ENCODE data around the gene TBC1D19.
"Not testable (repeated sequence)": the region's sequence is repeated elsewhere in the genome, so short reads cannot be mapped to it uniquely, and the experiment has no call there.

The TBC1D19 gene

DNA sequence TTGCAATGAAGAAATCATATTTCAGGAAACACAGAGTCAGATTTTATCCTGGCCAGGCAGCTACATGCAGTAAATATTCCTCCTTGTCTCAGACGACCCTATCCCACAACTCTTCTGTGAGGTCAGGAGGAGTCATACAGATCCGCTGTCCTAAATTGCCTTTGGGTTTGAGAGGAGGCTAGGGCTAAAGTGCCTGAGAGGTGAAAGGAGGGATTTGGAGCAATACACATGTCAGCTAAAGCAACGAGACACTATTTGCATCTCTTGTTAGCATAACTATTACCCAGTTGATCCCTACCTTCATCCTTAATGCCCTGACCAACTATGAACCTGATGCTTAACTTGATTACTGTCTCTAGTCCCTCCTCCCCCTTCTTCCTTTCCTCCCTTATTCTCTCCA is 98.6 kb downstream of the TBC1D19 start:
- DNase-seq (ENCODE audit: low read depth) = no peak
- TF ChIP-seq, protein P1, sequence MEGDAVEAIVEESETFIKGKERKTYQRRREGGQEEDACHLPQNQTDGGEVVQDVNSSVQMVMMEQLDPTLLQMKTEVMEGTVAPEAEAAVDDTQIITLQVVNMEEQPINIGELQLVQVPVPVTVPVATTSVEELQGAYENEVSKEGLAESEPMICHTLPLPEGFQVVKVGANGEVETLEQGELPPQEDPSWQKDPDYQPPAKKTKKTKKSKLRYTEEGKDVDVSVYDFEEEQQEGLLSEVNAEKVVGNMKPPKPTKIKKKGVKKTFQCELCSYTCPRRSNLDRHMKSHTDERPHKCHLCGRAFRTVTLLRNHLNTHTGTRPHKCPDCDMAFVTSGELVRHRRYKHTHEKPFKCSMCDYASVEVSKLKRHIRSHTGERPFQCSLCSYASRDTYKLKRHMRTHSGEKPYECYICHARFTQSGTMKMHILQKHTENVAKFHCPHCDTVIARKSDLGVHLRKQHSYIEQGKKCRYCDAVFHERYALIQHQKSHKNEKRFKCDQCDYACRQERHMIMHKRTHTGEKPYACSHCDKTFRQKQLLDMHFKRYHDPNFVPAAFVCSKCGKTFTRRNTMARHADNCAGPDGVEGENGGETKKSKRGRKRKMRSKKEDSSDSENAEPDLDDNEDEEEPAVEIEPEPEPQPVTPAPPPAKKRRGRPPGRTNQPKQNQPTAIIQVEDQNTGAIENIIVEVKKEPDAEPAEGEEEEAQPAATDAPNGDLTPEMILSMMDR (IDR thresholded peaks at IDR 0.05; ENCODE audit: low read length, missing control alignments) = no peak
- H3K4me3 ChIP-seq (replicated peaks; ENCODE audit: low read depth, low read length) = no peak overlapping the region

DNA sequence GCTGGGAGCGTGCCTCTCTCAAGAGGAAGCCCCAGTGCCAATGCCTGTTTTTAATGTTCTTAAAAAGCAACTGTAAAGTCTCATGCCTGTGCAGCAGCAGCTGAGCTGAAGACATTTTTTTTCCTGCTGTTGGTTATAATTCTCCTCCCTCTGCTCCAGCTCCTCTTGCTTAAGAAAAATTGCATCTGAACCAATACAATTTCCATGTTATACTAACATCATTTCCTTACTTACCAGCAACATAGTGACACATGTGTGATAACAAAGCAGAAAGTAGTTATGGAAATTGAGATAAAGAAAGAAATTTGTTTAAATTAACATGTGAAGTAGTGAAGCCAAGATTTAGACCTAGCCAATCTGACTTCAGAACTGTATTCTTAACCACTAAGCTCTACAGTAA is 101.4 kb downstream of the TBC1D19 start:
- H3K4me3 ChIP-seq (replicated peaks; ENCODE audit: low read depth, low read length) = no peak overlapping the region
- TF ChIP-seq, protein P1 (IDR thresholded peaks at IDR 0.05; ENCODE audit: low read length, missing control alignments) = no peak
- DNase-seq (ENCODE audit: low read depth) = peak; percentile 4

DNA sequence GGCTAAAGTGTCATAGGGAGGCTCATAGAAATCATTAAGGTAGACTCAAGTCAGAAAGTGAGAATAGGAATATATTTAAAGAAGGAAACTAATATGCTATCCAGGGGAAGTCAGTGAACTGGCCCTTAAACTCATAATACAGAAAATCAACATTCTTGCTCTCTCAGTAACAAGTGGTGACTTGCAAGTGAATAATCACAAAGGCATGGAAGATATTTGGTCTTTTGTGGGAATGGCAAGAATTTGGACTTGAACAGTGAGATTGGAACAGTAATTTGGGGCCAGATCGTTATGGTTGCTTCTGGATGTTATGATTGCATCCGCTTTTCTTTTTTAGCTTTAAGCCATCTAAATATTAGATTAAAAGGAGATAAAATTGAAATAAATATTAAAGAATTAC is 103.8 kb downstream of the TBC1D19 start:
- H3K4me3 ChIP-seq (replicated peaks; ENCODE audit: low read depth, low read length) = no peak overlapping the region
- DNase-seq (ENCODE audit: low read depth) = peak; percentile 74
- TF ChIP-seq, protein P1 (IDR thresholded peaks at IDR 0.05; ENCODE audit: low read length, missing control alignments) = no peak

DNA sequence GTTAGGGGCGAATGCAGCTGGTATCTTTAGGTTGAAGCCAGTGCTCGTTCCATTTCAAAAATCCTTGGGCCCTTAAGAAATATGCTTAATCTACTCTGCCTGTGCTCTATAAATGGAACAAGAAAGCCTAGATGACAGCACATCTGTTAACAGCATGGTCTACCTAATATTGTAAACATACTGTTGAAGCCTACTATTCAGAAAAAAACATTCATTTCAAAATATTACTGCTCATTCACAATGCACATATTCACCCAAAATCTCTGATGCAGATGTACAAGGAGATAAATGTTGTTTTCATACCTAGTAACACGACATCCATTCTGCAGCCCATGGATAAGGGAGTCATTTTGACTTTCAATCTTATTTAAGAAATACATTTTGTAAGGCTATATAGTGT is 106.6 kb downstream of the TBC1D19 start:
- no peak for DNase-seq (ENCODE audit: low read depth)
- TF ChIP-seq, protein P1 (IDR thresholded peaks at IDR 0.05; ENCODE audit: low read length, missing control alignments) = no peak
- no peak overlapping the region for H3K4me3 ChIP-seq (replicated peaks; ENCODE audit: low read depth, low read length)

DNA sequence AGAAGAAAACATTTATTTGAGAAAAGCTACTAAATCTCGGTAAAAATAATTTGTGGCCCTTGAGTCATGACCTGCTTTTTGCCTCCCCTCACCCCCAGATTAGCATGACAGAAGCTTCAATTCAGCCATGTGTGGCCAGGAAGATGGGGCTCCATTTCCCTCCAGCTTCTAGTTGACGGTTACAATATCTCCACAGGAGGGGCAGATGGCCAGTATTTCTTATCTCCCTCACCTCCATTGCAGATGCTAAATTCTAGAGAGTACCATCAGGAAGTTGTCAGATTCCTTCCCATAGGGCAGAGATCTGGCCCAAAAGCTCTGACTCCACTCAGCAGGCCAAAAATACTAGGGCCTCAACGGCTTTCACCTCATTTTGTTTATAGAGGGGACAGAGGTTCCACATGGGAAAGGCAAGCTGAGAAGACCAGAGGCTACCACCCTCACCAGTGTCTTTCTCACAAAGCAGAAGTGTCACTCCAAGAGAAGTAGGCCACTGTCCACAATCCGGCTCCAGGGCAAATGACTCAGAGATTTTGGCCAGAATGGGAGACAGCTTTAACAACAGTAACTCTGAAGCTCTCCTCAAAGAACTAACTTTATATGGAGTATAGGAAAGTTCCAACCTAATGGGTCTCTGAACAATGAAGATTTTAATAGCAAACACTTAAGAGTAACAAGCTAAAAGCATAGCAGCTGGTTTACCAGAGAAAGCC is 108.3 kb downstream of the TBC1D19 start:
- H3K4me3 ChIP-seq (replicated peaks; ENCODE audit: low read depth, low read length) = no peak overlapping the region
- TF ChIP-seq, protein P1 (IDR thresholded peaks at IDR 0.05; ENCODE audit: low read length, missing control alignments) = no peak
- DNase-seq (ENCODE audit: low read depth) = no peak

DNA sequence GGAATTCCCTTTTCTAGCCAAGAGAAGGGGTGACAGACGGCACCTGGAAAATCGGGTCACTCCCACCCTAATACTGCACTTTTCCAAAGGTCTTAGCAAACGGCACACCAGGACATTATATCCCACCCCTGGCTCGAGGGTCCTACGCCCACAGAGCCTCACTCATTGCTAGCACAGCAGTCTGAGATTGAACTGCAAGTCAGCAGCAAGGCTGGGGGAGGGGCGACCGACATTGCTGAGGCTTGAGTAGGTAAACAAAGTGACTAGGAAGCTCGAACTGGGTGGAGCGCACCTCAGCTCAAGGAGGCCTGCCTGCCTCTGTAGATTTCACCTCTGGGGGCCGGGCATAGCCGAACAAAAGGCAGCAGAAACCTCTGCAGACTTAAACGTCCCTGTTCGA is 110.2 kb downstream of the TBC1D19 start:
- not testable (repeated sequence) for DNase-seq (ENCODE audit: low read depth); H3K4me3 ChIP-seq (replicated peaks; ENCODE audit: low read depth, low read length)

DNA sequence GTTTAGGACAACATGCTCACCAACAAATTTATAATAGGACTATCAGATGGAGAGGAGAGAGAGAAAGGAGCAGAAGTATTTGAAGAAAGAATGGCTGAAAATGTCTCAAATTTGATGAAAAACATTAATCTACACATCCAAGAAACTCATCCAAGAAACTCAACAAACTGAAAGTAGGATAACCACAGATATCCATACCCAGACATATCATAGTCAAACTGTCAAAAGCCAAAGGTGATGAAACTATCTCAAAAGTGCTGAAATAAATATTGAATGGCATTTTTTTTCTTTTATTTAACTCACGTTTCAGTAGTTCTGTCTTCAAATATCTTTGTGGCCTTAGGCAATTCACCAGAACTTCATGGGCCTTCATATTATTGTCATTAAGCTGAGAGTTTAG is 116.2 kb downstream of the TBC1D19 start:
- TF ChIP-seq, protein P1 (IDR thresholded peaks at IDR 0.05; ENCODE audit: low read length, missing control alignments) = no peak
- H3K4me3 ChIP-seq (replicated peaks; ENCODE audit: low read depth, low read length) = no peak overlapping the region
- DNase-seq (ENCODE audit: low read depth) = no peak
